Tongue (tissue), 3 donors: ENCODE results near the gene ASB1. TPM values are rescaled to one million over a fixed set of nuclear protein-coding genes. Genes with fewer than 3 reads are reported as not detected.

Experiments
- DNase-seq: peaks from one replicate; pipeline ENCODE4 v3.0.0-alpha.2; 2015
- small RNA-seq: library from RNA; depleted of rRNA; stranded (forward); fragments of <200 nt; gene quantifications from one replicate; pipeline ENCODE3, GENCODE V24; 2014; ENCODE audit warnings: low replicate concordance
- total RNA-seq: library from RNA; depleted of rRNA; stranded (reverse); fragments of >200 nt; gene quantifications from one replicate; pipeline ENCODE4 v1.2.3, GENCODE V29; 2014

Gene ASB1
- total RNA-seq, 1 donor from 2014 or later: 43.6 TPM

GRCh38 chr2:238495422-238495821 is 68.7 kb downstream of the ASB1 start:
- no peak for DNase-seq

DNA sequence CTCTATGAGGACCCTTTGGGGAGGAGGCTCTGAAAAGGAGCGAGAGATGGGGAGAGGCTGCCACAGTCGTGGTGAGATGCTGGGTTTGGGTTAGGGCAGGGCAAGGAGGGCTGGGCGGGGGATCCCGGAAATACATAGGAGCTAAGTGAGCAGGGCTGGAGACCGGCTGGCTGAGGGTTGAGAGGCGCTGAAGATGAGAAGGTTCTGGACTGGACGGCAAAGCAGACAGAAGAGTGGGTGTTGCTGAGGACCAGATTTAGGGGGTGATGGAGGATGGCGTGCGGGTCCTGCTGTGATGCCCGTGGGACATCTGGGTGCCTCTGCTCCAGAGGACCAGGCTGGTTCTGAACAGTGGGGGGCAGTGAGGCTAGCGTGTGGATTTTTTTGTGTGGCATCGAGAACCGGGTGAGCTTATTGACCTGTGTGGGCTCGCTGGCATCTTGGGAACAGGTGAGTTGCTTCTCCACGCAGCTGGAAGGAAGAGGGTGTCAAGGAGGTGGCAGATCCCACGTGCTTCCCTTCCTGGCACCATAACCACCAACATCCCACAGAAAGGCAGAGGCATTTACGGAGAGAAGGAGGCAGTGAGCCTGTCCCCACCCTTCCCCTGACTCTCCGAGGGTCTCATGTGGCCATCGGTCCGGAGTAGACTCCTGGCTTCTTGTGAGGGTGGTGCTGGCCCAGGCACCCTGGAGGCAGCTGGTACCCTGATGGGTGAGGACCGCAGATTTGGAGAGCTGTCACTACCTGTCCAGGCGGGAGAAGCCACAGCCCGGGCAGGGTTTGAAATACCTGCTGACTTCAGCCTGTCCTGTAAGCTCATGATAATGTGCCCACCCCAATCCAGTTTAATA is 70.3 kb downstream of the ASB1 start:
- no peak for DNase-seq

DNA sequence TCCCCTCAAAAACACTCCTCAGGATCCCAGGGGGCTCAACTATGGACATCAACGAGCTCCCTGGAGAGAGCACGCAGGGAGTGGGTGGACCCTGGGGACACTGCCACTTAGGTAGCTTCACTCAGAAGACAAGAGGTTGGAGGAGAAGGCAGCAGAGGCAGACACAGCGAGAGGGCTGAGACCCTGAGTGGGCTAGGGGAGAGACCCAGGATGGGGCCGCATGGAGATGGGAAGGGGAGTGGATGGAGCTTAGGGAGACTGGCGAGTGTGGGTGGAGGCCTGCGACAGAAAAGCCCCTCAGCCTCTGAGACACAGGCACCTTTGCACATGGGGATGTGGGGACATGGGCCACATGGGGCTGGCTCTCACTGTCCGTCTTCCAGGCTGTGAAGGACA is 70.9 kb downstream of the ASB1 start:
- no peak for DNase-seq

DNA sequence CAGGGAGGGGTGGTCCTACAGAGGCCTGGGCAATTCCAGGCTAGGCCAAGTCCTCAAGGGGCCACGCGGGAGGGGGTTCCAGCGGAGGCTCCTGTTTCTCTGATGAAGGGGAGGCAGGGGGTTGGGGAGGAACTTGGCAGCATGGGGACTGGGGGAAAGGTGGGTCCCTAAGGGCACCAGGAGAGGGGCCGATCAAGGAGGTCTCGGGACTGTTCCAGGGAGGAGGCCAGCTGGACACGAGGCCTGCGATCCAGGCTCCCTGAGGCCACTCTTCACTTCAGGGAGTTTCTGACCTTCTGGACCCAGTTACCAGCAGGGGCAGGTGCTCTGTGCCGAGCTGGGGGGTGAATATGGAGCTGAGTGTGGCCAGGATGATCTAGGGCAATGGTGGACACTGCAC is 71.5 kb downstream of the ASB1 start:
- no peak for DNase-seq

- no peak for DNase-seq
Observed at GRCh38 chr2:238498691-238499295, 72.1 kb downstream of the ASB1 start.

DNA sequence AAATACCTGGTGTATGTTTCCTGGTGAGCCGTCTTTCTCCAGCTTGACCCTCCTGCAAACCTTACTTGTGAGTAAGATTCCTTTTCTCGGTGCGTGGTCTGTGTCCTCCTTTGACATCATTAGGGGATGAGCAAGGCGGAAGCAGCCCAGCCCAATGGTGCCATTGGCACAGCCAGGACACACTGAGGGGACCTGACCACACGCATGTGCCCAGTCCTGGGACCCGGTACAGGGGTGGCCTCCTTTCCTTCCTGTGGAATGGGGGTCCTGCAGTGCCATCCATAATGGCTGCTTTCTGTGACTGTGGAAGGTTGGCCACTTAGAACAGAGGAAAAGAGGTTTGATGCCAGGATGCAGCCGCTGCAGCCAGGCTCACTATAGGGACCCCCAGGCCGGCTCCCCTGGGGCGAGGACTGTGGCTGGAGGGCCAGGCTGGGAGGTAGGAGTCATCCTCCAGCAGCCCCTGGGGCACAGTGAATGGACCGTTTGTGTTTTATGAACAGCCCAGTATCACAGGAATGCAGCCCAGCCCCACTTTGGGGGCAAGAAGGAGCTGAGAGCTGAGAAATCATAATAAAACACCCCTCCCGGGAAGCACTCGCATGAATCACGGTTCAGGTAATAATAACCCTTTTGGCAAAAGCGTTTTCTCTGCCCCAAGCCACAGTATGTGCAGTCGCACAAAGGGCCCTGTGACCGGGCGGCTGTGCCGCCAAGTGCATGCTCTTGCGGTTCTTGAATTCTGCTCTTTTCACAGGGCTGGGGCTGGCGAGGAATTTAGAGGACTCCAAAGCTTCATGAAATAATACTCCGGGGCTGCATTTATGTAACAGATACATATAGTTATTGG is 73.2 kb downstream of the ASB1 start:
- DNase-seq: no peak

DNA sequence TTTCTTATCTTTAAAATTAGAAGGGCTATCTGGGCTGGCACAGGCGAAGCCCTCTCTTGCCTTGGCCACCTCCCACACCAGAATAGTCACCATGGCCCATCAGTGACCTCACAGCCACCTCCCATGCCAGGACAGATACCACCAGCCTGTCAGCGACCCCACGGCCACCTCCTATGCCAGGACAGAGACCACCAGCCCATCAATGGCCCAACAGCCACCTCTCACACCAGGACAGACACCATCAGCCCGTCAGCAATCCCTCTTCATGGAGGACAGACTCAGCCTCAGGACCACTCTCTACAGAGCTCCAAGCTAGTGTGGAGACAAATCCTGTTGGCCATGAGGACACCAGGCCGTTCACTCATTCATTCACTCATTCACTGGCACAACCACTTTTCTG is 74.6 kb downstream of the ASB1 start:
- DNase-seq: no peak

Small RNA genes lying within 50 kb of the gene (small RNA-seq; reads per million reads assigned to genes)
- gene RNU6-234P: not detected

Other genes with a start within 250 kb of the ASB1 start
- gene ILKAP, start 223.2 kb upstream of the ASB1 start, total RNA-seq: 33.2 TPM
- 22.1 TPM for gene HES6, start 186.9 kb upstream of the ASB1 start, total RNA-seq
- 15.3 TPM for gene PER2, start 138.3 kb upstream of the ASB1 start, total RNA-seq
- gene TRAF3IP1, start 106.4 kb upstream of the ASB1 start, total RNA-seq: 3.5 TPM